ENCODE data around the gene KIZ.

The KIZ gene

GRCh38 chr20:21181028-21181427 lies 55.1 kb downstream of the KIZ start:
- DNase-seq = no peak

- DNase-seq = no peak
These were observed 57.1 kb downstream of the KIZ start for GRCh38 chr20:21182832-21183563.

- no peak for DNase-seq
These were observed 57.8 kb downstream of the KIZ start for GRCh38 chr20:21183722-21184121.

- no peak for DNase-seq
These were observed 58.9 kb downstream of the KIZ start for GRCh38 chr20:21184819-21185218.

GRCh38 chr20:21185849-21186248 lies 60.0 kb downstream of the KIZ start:
- no peak for DNase-seq

- no peak for DNase-seq
These were observed 64.1 kb downstream of the KIZ start for GRCh38 chr20:21189761-21190523.

GRCh38 chr20:21190869-21191268 lies 65.0 kb downstream of the KIZ start:
- no peak for DNase-seq

- DNase-seq = no peak
These were observed 66.0 kb downstream of the KIZ start for GRCh38 chr20:21191839-21192238.

GRCh38 chr20:21202259-21202658 lies 76.4 kb downstream of the KIZ start:
- no peak for DNase-seq

GRCh38 chr20:21203088-21203656 lies 77.3 kb downstream of the KIZ start:
- DNase-seq = no peak

- no peak for DNase-seq
These were observed 80.7 kb downstream of the KIZ start for GRCh38 chr20:21206584-21206983.

GRCh38 chr20:21208999-21209398 lies 83.1 kb downstream of the KIZ start:
- no peak for DNase-seq

- DNase-seq = no peak
These were observed 83.8 kb downstream of the KIZ start for GRCh38 chr20:21209668-21210067.

GRCh38 chr20:21213691-21214090 lies 87.8 kb downstream of the KIZ start:
- DNase-seq = no peak

GRCh38 chr20:21214431-21214830 lies 88.5 kb downstream of the KIZ start:
- no peak for DNase-seq

- no peak for DNase-seq
These were observed 93.8 kb downstream of the KIZ start for GRCh38 chr20:21219686-21220085.

GRCh38 chr20:21224217-21224616 lies 98.3 kb downstream of the KIZ start:
- DNase-seq = no peak

- no peak for DNase-seq
These were observed 99.5 kb downstream of the KIZ start for GRCh38 chr20:21225215-21225947.

GRCh38 chr20:21228511-21228910 lies 102.6 kb downstream of the KIZ start:
- no peak for DNase-seq

- DNase-seq = no peak
These were observed 103.3 kb downstream of the KIZ start for GRCh38 chr20:21229163-21229562.

GRCh38 chr20:21230220-21230619 lies 104.3 kb downstream of the KIZ start:
- no peak for DNase-seq

GRCh38 chr20:21230686-21231085 lies 104.8 kb downstream of the KIZ start:
- no peak for DNase-seq

- DNase-seq = no peak
These were observed 106.8 kb downstream of the KIZ start for GRCh38 chr20:21232546-21233280.
